GM21367 (cell line): ENCODE results near the gene GPR141.
A peak's percentile ranks its signal among the peaks of the same experiment; 100 is the strongest.

ENCODE experiments used
- ATAC-seq: cut with Tn5 transposase; IDR thresholded peaks from one replicate; pipeline ENCODE4 v1.9.1; 2021; ENCODE audit not compliant: unreplicated experiment

Gene GPR141, protein sequence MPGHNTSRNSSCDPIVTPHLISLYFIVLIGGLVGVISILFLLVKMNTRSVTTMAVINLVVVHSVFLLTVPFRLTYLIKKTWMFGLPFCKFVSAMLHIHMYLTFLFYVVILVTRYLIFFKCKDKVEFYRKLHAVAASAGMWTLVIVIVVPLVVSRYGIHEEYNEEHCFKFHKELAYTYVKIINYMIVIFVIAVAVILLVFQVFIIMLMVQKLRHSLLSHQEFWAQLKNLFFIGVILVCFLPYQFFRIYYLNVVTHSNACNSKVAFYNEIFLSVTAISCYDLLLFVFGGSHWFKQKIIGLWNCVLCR

DNA sequence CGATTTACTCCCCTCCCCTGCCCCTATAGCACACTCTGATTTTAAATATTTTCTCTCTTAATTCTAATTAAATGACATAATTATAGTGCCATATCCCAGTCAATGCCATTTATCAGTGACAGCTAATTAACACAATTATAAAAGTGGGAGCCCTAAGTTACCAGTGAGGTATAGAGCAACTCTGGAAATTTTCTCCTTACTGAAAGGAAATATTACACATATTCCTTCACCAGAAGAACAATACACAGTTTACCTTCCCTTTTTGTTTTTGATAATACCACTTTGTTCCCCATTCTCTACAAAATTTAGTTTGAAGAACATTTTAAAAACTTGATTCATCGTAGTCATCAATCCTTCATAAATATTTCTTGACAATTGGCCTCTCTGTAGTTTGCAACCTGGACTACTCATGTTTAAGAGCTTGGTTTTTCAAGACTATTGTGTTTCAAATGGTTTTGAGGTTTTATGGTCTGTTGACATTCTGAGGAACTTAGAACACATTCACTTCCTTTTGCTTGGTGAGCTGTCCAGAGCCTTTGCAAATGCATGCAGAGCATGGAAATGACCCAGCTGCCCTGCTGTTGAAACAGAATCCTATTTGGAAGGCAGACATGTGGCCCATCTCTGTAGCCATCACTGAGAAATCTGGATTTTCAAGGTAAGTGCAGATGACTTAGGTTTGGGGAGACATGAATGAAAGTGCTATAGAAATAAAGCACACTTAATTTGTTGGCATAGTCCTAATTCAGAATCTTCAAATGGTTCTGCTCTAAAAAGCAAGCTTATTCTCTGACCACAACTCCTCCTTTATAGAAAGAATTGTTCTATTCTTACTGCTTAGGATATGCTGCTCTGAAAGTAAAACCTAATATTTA, at the start of gene GPR141:
Gene GPR141 (plus strand): TSS at position 521 of the 875 bp plus-strand sequence. CDS start 56,628 bp downstream, outside the sequence.
- ATAC-seq, result peak; percentile 89

DNA sequence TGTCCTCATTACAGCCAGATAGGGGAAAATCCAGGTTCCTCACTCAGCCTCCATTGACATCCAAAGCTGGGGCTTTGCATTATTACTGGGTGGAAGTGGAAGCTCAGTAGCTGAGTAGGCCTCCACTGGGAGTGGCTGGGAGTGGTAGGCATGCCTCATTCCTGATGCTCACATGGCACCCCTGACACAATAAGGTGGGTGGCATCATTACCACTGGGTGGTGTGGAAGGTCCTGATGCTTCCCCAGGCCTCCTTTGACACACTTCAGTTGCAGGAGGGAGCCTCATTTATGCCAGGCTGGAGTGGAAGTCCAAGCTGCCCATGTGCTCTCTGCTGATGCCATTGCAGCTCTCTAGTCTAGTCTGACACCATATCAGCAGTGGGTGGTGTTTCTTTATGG, 48.2 kb upstream of the GPR141 start:
- ATAC-seq, result no peak

DNA sequence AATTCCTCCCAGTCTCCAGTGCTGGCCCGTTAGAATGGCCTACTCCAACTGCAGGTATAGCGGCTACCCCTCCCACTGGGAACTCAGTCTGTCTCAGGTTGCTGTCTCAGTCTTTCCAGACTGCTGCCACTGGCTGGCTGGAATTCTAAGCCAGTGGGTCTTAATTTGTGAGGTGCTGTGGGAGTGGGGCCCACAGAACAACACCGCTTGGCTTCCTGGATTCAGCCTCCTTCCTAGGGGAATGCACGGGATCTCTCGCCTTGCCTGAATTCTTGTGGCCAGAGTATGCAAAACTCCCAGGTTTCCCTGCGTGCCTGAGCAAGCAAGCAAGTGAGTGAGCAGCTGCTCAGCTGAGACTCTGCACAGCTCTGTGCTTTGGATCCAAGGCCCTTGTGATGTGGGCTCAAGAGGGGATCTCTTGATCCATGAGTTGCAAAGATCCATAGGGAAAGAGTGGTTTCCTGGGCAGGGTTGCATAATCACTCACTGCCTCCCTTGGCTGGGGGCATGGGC, 41.5 kb upstream of the GPR141 start:
- no peak for ATAC-seq

DNA sequence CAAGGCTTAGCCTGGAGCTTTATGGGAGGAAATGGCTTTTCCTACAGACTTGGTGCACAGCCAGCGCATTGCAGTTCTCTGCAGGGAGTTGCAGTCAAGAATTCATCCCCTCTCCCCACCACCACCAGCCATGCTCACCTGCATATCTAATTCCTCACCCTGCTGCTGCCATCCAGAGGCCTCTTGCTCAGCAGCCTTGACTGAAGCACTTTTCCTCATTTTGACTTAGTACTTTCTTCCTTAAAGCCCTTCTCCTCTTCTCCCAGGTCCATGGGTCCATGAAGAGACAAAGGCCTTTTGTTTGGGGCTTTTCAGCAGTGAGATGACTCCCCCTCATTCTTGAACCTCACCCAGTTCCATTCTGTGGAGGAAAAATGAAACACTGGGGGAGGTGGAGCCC, 39.7 kb upstream of the GPR141 start:
- no peak for ATAC-seq

DNA sequence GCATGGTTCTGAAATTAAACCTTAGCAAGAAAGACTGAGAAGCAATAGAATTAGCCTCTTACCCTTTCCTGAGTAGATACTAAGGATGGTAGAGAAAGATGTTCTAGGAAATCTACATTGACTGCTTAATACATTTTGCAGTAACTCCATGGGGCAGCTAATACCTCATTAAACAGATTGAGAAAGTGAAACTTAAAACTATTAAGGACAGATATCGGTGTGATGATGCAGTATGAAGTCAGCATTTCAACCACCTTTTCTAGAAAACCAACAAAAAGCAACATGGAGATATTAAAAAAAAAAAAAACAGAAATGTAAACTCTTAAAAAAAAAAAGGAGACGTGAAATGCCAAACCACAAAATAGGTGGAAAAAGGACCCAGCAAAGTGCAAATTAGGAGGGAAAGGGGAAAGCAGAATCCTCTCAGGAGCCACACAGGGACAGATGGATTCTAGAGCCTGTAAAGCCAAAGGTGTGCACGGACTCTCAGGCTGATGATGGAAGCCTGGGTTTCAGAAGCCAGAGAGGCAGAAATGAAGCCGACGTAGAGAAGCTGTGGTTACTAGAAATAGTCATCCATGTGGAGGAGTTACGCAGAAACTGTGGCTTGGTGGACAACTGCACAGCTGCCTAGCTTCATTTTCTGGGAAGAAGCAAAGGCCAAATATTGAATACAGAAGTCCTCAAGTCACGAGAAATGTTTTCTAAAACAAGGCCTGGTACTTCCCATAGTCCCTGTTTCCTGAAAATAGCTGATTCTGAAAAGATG, 38.1 kb upstream of the GPR141 start:
- ATAC-seq, result no peak

DNA sequence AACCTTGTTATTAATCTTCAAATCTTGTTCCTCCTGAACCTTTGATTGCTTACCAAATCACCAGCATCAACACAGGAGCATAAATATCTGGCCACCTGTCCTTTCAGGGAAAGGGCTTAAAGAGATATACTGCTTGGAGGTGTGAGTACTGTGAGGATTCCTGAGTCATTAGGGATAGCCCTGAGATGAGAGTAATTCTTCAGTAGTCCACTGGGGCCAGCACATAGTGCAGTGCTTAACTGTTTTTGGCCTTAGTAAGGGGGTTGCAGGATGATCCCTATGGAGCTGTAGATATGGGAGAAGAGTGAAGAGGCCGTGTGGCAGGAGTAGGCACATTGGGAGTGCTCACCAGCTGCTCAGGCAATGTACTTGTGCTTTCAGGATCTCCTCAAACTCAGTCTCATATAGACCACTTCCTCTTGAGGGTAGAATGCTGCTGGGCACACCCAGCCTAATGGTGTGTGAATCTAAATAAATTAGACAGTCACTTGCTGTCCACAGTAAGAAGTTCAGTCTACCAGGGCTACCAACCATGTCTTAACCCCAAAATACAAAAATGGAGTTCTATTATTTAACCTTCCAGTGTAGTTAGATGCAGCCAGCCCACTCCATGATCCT, 26.5 kb upstream of the GPR141 start:
- peak; percentile 86 for ATAC-seq

DNA sequence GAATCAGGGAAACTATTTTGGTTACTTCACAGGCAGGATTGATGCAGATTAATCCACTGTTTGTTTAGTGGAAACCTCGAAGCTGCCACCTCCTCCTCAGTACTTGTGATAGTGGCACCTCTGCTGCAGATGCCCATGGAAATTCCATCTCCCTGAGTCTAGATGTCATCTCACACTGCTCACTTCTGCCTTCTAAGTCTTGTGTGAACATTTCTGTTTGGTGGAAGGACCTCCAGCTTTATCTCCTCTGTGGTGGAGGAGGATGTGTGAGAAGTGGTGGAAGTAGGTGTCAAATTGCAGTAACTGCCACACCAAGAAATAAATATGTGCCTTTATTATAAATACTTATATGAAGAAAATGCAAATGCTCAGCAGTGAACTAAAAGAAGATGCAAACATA, 25.8 kb upstream of the GPR141 start:
- no peak for ATAC-seq

DNA sequence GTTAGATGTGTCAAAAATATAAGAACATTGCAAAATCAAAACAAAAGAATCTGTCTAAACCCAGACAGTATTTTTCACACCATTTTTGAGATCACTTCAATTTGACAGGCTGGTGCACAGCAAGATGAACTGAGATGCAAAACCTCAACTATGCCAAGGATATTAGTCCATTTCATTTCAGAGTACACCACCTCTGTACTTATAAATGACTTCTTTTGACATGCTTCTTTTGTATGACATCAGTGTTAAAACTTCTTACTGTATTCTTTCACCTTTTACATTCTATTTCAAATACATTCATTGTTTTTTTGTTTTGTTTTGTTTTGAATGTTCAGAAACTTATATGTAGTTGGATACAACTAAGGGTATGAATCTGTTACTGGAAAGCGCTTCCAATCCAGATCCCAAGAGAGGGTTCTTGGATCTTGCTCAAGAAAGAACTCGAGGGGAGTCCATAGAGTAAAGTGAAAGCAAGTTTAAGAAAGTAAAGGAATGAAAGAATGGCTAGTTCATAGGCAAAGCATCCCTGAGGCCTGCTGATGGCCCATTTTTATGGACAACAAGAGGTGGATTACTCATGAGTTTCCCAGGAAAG, 23.5 kb upstream of the GPR141 start:
- no peak for ATAC-seq

DNA sequence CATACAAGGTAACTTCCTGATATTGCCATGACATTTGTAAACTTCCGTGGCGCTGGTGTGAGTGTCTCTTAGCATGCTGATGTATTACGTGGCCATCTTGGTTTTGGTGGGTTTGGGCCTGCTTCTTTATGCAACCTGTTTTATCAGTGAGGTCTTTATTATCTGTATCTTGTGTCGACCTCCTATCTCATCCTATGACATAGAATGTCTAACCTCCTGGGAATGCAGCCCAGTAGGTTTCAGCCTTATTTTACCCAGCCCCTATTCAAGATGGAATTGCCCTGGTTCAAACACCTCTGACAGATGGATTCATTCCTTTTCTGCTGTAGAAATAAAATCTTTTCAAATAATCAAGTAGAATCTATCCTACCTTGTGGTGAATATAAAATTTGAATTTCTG, 23.0 kb upstream of the GPR141 start:
- no peak for ATAC-seq

DNA sequence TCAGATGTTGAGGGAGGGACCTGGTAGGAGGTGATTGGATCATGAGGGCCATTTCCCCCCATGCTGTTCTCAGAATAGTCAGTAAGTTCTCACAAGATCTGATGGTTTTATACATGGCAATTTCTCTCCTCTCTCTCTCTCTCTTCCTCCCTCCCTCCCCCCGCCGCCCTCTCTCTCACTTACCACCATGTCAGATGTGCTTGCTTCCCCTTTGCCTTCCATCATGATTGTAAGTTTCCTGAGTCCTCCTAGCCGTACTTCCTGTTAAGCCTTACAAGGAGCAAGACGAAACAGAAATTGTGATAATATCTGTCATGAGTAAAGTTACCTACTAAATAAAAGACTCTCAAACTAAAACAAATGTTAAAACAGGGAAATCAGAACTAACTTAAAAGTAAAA, 19.9 kb upstream of the GPR141 start:
- no peak for ATAC-seq

DNA sequence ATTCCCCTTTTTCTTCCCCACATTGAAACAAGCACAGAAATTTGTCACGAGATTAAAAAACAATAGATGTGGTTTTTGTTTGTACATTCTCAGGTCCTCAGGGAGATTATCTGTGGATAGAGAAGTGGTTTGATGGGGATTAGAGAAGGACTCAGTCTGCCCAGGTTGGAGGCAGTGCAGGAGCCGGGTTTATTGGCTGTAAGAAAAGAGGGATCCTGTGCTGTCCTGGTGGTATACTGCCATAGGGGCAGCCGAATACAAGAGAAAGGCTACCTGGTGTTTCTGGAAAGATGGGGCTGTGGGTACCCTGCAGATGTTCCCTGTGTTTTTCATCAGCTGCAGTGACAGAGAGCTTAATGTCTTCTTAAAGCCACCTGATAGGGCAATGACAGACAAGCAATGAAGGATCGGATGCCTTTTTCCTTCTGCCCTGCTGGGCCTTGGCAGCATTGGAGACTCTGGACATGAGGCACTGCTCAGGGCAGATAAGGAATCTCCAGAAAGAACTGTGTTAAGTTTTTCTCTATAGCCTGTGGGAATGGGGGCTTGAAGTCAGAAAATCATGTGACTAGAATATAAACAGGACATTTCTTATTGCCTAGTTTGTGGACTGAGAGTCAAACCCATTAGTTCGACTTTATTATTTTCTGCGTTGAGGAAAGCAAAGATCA, 18.1 kb upstream of the GPR141 start:
- ATAC-seq, result no peak

DNA sequence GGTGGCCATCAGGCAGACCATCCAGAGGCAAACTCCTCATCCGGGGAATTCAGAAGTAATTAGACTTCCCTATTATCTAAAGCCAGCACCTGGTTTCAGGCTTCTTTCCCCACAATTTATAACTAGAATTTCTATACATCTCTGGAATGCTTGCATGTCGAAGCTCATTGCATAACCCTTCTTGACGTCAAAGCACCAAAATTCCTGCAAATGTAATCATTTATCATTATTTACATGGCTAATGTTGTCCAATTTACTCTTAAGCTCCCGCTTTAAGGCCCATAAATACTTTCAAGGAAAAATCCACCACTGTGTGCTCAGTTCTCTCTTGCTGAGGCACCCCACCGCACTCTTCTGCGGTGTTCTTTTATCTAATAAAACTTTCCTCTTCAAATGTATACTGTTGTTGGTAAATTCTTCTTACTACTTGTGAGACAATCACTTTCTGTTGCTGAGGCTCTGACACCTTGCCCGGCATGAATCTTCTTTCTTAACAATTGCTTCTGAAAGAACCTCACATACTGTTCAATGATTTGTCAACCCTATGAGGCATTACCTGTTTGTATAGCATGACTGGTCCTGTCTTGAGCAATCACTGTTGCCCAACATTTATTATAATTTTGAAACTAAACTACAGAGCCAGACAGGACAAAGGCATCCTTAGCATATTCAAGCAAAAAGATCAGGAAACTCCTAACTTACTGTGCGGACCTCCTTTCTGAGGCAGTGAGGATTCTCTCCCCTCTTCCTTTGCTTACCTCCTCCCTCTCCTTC, 17.4 kb upstream of the GPR141 start:
- ATAC-seq, result no peak

DNA sequence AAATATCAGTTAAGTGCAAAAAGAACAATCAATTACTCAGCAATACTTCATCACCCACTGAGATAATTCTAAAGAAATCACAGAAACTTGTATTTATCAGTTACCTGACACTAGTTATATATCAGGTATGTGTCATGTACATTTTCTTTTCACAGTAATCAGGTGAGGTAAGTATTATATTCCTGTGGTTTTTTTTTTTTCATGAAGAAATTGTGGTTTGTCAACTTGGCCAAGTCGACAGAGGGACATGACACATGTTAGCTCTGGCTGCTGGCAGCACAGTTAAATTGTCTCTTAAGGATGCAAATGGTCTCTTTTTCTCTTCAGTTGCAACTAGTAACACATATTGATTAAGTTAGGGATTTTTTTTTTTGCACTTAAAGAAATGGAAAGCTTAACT, 13.7 kb upstream of the GPR141 start:
- ATAC-seq, result no peak

DNA sequence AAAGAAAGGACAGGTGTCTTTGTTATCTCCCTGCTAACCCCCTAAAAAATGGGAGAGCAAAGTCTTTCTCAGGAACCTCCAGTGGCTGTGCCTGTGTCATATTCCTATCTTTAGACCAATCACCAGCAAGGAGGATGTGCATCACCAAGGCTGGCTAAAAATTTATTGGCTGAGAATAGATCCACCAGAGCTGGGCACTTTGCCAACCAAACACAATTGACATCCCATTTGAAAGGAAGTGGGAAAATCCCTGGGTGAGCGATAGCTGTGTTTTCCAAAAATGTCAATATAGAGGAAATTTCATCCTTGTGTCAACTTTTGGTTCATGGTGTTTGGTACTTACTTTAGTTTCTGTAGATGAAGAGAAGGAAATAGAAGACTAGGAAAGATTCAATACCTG, 13.1 kb upstream of the GPR141 start:
- ATAC-seq, result no peak

DNA sequence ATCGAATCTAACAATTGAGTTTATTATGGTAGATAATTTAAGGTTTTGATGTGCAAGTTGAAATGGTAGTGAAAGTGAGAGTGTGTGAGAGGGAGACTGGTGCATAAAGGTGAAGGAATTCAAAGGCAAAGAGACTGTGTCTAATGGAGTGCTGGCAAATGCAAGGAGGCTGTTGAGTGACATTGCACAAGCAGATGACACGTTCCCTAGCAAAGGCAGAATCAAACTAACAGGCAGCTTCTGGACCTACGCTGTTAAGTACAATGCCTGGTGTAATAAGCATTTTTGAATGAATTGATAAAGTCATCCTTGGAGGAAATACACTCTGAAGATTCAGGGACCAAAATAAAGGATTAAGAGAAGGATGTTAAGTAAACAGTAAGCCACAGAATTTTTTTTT, 11.7 kb upstream of the GPR141 start:
- no peak for ATAC-seq

DNA sequence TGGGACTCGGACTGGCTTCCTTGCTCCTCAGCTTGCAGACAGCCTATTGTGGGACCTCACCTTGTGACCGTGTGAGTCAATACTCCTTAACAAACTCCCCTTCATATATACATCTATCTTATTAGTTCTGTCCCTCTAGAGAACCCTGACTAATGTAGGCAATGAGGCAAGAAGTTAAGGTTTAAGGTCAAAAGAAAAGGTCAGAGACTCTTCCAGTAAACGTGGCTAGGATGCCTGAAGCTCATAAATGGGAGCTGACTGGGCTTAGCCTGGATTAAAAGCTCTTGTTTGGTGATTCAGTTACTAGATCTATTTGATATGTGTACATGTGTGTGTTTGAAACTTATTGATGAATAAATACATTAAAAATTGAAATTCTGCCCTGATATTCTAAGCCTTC, 10.6 kb upstream of the GPR141 start:
- ATAC-seq, result no peak

DNA sequence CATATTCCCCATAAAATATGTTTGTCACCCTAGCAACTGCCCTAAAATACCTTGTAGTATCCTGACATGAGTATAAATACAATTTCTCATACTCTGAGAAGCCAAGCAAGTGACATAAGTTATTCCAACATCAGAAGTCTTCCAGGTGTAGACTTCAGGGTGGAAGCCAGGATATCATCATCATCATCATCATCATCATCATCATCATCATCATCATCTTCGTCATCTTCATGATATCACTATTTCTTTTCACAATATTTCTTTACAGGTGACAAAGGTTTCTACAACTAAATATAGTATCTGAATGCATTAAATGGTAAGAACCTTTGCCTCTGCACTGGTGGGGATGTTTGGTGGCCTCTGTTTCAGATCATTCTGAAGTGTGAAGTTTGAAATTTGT, 10.0 kb upstream of the GPR141 start:
- no peak for ATAC-seq

DNA sequence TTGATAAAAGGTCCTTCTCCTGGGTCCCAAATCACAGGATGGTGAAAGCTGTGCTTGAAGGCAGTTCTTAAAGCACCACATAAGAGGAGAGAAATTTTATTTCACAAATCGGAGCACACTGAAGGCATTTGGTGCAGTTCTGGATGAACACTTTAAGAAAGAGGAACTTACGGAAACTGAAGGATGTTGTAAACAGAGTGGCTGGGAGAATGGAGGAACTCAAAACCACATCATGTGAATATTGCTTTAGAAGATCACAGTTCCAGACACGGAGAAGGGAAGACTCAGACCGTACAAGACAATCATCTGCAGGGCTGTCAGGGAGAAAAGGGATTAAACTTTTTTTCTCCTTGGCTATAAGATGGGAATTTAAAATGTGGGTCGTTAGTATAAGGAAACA, 9.0 kb upstream of the GPR141 start:
- ATAC-seq, result no peak

DNA sequence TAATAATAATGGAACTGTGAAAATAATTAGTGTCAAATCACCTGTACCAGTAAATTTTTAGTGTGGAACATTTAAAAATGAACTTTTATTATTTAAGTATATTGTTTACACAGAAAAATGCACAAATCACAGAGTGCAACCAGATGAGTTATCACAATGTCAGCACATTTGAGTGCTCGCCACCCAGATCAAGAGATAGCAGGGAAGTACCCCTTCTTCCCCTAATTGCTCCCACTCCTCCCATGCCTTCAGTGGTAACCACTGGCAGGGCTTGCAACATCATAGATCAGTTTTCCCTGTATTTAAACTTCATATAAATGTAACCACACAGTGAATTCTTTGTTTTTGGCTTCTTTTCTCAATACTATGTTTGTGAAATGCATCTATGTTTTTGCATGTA, 7.8 kb upstream of the GPR141 start:
- no peak for ATAC-seq
